Measurements from ENCODE around the gene PRLHR. TPM values are rescaled to one million over a fixed set of nuclear protein-coding genes. Genes with fewer than 3 reads are reported as not detected.

Gene PRLHR
- total and polyA plus RNA-seq, 10 of the 15 experiments (the other 5 are each of a cell fraction or from before 2014, with no cell fraction given): not detected

DNA sequence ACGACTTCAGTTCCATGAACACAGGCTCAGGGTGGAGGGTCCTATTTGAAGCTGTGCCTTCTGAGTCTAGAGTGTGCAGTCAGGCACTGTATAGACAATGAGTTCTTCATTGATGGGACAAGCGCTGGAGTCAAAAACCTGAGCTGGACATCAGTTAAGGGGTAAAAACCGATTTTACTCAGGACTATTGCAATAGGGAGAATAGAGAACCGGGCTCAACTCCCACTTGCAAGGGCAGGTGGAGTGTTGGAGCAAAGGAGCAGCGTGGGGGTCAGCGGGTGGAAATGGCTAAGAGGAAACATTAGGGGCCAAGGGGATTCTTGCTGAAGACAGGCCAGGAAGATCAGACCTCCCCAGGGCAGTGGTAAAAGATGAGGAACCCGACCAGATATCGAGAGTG lies 28.5 kb downstream of the PRLHR start (continued):
- TF ChIP-seq, protein P1, sequence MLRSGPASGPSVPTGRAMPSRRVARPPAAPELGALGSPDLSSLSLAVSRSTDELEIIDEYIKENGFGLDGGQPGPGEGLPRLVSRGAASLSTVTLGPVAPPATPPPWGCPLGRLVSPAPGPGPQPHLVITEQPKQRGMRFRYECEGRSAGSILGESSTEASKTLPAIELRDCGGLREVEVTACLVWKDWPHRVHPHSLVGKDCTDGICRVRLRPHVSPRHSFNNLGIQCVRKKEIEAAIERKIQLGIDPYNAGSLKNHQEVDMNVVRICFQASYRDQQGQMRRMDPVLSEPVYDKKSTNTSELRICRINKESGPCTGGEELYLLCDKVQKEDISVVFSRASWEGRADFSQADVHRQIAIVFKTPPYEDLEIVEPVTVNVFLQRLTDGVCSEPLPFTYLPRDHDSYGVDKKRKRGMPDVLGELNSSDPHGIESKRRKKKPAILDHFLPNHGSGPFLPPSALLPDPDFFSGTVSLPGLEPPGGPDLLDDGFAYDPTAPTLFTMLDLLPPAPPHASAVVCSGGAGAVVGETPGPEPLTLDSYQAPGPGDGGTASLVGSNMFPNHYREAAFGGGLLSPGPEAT (IDR thresholded peaks at IDR 0.05; ENCODE audit: low read depth): no peak
- TF ChIP-seq RFX5 (IDR thresholded peaks at IDR 0.05; ENCODE audit: low read depth, low read length): no peak
- TF ChIP-seq SMARCA5 (IDR thresholded peaks at IDR 0.05): no peak
- no peak for TF ChIP-seq ZNF24 (IDR thresholded peaks at IDR 0.05)
- no peak for TF ChIP-seq CHD1 (IDR thresholded peaks at IDR 0.05; ENCODE audit: low read depth, low read length)
- no peak for TF ChIP-seq BHLHE40 (IDR thresholded peaks at IDR 0.05; ENCODE audit: borderline replicate concordance in 1 of 2, low read depth in 2 of 2, low read length in 1 of 2)
- no peak for TF ChIP-seq FOS (IDR thresholded peaks at IDR 0.05; ENCODE audit: borderline replicate concordance, extremely low read depth, insufficient read length)
- TF ChIP-seq MYB (IDR thresholded peaks at IDR 0.05; ENCODE audit: borderline replicate concordance, low read depth, low read length): no peak
- TF ChIP-seq BMI1 (IDR thresholded peaks at IDR 0.05; ENCODE audit: borderline replicate concordance): no peak
- no peak for TF ChIP-seq IKZF2 (IDR thresholded peaks at IDR 0.05)
- no peak for TF ChIP-seq IKZF1 (conservative IDR thresholded peaks at IDR 0.05)
- TF ChIP-seq ZNF384 (IDR thresholded peaks at IDR 0.05; ENCODE audit: borderline replicate concordance, low read depth, low read length): no peak
